Neutrophil (primary cell): ENCODE measurements around the gene CDC42BPB.

Experiments used
- H3K27ac ChIP-seq: fragments of 200-600 bp; sonication (generic); 2 replicates; pipeline ENCODE4 v1.5.1; 2016; ENCODE audit warnings: mild to moderate bottlenecking, moderate library complexity
- H3K27me3 ChIP-seq: fragments of 200-600 bp; sonication (generic); 2 replicates; pipeline ENCODE4 v1.6.0; 2016; ENCODE audit warnings: mild to moderate bottlenecking
- H3K36me3 ChIP-seq: fragments of 200-600 bp; sonication (generic); 2 replicates; pipeline ENCODE4 v1.5.1; 2017
- H3K4me1 ChIP-seq, 2 experiments: fragments of 200-600 bp in 1 of 2; sonication (generic) in 1 of 2; 1 replicate in 1 of 2; 2 replicates in 1 of 2; pipeline versions ENCODE4 v1.5.1 to v1.6.1; 2013 to 2016; ENCODE audit warnings: low read depth in 1 of 2, low read length in 1 of 2, mild to moderate bottlenecking in 1 of 2, moderate library complexity in 1 of 2; ENCODE audit not compliant: control insufficient read depth in 1 of 2, insufficient read depth in 1 of 2
- H3K4me3 ChIP-seq, 2 experiments: fragments of 200-600 bp in 1 of 2; sonication (generic) in 1 of 2; 1 replicate in 1 of 2; 2 replicates in 1 of 2; pipeline ENCODE4 v1.5.1; 2013 to 2016; ENCODE audit warnings: low read depth in 1 of 2, low read length in 1 of 2, mild to moderate bottlenecking in 1 of 2, moderate library complexity in 1 of 2
- H3K9me3 ChIP-seq: fragments of 200-600 bp; sonication (generic); 2 replicates; pipeline ENCODE4 v1.5.1; 2016
- TF ChIP-seq, protein P1 (sequence below): fragments of 200-600 bp; sonication (generic); IDR thresholded peaks from 2 replicates; pipeline ENCODE4 v1.5.1; 2016; ENCODE audit warnings: antibody characterized with exemption

Gene CDC42BPB

DNA sequence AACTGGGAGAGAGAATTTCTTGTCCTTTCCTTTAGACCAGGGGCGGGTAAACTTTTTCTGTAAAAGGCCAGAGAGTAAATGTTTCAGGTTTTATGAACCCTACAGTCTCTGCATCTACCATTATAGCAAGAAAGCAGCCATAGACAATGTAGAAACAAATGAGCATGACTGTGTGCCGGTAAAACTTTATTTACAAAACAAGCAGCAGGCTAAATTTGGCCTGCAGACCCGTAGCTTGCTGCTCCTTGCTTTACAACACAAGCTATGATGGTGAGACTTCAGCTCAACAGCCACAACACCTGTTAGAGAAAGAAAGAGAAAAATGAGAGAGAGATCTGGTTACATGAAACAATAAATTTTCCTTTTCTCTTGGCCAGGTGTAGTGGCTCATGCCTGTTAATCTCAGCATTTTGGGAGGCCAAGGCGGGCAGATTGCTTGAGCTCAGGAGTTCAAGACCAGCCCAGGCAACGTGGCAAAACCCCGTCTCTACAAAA lies 4.2 kb upstream of the CDC42BPB start:
- Histone ChIP-seq H3K4me3 (no peak overlapping the region), H3K4me1 (peaks cover 0 to 9% of the 10 kb centered on the region in 2 experiments), H3K36me3 (no peaks in the 10 kb centered on the region), H3K27me3 (peaks cover 86% of the 10 kb centered on the region), H3K27ac (no peak overlapping the region), H3K9me3 (no peaks in the 10 kb centered on the region)
- TF ChIP-seq, protein P1, sequence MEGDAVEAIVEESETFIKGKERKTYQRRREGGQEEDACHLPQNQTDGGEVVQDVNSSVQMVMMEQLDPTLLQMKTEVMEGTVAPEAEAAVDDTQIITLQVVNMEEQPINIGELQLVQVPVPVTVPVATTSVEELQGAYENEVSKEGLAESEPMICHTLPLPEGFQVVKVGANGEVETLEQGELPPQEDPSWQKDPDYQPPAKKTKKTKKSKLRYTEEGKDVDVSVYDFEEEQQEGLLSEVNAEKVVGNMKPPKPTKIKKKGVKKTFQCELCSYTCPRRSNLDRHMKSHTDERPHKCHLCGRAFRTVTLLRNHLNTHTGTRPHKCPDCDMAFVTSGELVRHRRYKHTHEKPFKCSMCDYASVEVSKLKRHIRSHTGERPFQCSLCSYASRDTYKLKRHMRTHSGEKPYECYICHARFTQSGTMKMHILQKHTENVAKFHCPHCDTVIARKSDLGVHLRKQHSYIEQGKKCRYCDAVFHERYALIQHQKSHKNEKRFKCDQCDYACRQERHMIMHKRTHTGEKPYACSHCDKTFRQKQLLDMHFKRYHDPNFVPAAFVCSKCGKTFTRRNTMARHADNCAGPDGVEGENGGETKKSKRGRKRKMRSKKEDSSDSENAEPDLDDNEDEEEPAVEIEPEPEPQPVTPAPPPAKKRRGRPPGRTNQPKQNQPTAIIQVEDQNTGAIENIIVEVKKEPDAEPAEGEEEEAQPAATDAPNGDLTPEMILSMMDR: no peak

DNA sequence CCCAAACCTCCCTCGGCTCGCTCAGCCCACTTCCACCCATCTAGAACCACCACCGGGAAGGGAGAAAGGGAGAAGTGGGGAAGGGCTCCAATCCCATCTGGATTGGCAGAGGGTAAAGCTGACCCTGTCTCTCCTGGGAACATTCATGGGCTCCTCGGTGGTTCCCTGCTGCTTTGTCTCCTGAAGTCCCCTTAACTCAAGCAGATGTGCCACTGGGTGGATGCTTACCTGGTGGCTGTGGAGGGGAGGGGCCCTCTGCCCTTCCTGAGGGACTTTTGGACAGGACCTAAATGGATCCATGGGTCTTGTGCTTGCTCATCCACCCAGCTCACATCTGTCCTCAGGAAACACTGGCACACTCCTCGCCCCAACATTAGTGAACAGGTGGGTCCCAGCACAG lies 2.2 kb upstream of the CDC42BPB start:
- Histone ChIP-seq H3K36me3 (no peaks in the 10 kb centered on the region), H3K9me3 (no peaks in the 10 kb centered on the region), H3K4me1 (peaks cover 0 to 9% of the 10 kb centered on the region in 2 experiments), H3K27ac (no peak overlapping the region), H3K4me3 (no peak overlapping the region), H3K27me3 (peaks cover 93% of the 10 kb centered on the region)
- TF ChIP-seq, protein P1: no peak

GRCh38 chr14:103058164-103059055 lies 1.1 kb upstream of the CDC42BPB start:
- TF ChIP-seq, protein P1: no peak
- Histone ChIP-seq H3K4me3 (peak overlapping the region; percentile 46 to 62), H3K27me3 (peaks cover 98% of the 10 kb centered on the region), H3K4me1 (peaks cover 0 to 9% of the 10 kb centered on the region in 2 experiments), H3K27ac (no peak overlapping the region), H3K36me3 (no peaks in the 10 kb centered on the region), H3K9me3 (no peaks in the 10 kb centered on the region)

DNA sequence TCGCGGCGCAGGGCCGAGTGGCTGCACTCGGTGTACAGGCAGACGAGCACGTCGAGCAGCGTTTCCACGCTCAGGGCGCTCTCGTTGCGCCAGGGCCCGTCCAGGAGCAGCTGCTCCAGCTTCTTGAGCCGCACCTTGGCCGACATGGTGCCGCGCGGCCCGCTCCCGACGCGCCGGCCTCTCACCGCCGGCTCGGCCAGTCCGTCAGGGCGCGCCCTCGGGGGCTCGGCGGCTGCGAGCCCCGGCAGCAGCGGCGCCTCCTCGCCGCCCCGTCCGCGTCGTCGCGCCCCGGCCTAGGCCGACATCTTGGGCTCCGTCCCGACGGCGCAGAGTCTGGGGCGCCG lies 349 bp downstream of the CDC42BPB start:
- peaks cover 0 to 9% of the 10 kb centered on the region in 2 experiments for H3K4me1 ChIP-seq
- no peaks in the 10 kb centered on the region for H3K36me3 ChIP-seq
- no peak overlapping the region for H3K27ac ChIP-seq
- H3K9me3 ChIP-seq: no peaks in the 10 kb centered on the region
- peaks cover 99% of the 10 kb centered on the region for H3K27me3 ChIP-seq
- TF ChIP-seq, protein P1: no peak
- peak overlapping the region; percentile 46 to 55 for H3K4me3 ChIP-seq

- no peaks in the 10 kb centered on the region for H3K9me3 ChIP-seq
- no peaks in the 10 kb centered on the region for H3K36me3 ChIP-seq
- H3K27ac ChIP-seq: no peak overlapping the region
- peaks cover 0 to 9% of the 10 kb centered on the region in 2 experiments for H3K4me1 ChIP-seq
- TF ChIP-seq, protein P1: no peak
- H3K4me3 ChIP-seq: peak overlapping the region; percentile 46 to 55
- H3K27me3 ChIP-seq: peaks cover 99% of the 10 kb centered on the region
These were observed 874 bp downstream of the CDC42BPB start for GRCh38 chr14:103056322-103057027.
